HG03469 (cell line): Measurements from ENCODE around the gene TACC2.

Experiments
- ATAC-seq: cut with Tn5 transposase; IDR thresholded peaks from one replicate; pipeline ENCODE4 v1.9.1; 2021; ENCODE audit warnings: mild to moderate bottlenecking, moderate library complexity, moderate number of reproducible peaks; ENCODE audit not compliant: unreplicated experiment

TACC2 gene

DNA sequence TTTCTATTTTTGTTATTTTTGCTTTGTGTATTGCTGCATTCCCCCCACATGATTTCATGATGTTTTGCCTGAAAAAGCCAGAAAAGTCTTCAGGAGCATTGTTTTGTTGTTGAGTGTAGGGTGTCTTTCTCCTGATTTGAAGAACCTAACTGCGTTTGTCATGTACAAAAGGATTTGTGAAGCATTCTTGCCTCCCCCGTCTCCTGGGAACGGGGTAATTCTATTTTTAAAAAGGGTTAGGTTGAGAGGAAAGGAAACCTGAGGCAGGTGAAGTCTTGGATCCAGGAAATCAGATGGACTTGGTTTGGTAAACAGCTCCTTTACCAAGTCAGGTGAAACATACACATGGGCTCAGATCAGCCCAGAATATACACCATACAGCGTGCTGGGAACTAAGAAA lies 256.2 kb downstream of the TACC2 start:
- ATAC-seq: no peak

DNA sequence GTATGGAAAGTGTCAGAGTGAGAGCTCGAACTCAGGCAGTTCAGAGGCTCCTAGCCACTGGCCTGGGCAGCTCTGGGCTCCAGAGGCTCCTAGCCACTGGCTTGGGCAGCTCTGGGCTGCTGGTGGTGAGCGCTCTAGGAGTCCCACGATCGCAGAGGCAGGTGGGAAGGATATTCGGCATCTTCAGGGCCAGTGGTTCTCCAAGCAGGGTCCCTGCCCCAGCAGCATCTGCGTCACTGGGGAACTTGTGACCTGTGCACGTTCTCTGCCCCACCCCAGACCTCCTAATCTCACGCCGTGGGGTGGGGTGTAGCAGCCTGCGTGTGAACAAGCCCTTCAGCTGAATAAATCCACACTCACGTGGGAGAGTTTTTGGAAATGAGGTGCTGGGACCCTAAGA lies 256.9 kb downstream of the TACC2 start:
- no peak for ATAC-seq

DNA sequence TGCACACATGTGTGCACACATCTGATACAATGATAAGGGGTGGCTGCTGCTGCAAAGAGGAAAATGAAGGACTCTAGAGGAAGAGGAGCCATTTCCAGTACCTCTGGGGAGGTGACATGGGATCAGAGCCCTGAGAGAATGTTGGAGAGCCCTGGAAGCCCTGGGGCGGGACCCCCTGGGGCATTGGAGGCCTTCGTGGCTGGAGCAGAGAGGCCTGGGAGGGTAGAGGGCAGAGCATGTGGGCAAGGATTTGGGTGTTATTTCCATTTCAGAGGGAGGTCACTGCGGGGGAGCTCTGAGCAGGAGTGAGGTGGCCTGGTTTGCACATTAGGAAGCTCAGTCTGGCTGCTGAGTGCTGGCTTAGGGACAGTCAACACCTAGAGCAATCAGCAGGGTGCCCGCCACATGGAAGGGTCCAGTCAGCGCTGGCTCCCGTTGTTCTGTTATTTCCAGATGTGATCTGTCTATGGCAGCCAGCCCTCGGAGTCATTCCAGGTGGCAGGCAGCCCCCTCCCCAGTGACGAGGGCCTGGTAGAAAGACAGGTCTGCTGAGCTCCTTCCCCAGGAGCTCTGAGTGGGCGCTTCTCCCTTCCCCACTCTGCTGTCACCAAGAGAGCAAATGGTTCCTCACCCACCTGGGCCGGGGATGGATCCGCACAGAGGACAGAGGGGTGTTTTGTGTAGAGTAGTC lies 258.0 kb downstream of the TACC2 start:
- no peak for ATAC-seq

DNA sequence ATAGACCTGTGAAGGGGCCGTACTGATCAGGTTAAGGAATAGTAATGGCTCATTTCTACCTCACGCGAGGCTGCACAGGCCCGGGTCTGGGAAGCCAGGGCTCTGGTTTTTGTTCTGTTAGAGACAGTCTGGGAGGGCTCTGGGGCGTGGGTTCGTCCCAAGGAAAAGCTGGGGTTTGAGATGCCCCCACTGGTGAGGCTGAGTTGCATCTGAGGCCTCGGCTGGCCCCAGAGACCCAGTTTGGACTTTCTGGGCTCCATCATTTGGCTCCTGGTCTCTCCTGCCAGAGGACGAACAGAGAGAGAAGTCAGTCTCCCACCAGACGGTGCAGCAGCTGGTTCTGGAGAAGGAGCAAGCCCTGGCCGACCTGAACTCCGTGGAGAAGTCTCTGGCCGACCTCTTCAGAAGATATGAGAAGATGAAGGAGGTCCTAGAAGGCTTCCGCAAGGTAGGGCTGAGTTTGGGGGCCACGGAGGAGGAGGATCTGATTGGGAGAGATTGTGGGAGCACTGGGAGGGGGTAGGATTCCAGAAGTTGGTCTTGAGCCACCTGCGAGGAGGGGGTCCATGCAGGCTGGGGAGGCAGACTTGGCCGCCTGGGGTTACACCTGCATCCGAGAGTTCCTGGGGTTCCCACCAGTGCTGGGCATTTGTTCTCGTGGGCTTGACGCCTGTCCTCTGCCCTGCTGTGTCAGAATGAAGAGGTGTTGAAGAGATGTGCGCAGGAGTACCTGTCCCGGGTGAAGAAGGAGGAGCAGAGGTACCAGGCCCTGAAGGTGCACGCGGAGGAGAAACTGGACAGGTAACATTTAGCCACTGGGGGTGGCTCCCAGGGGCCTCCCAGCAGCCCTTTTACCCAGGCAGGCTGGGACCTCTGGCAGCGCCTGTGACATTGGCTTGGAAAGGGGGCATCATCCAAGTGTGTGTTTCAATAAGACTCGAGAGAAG lies 259.7 kb downstream of the TACC2 start:
- no peak for ATAC-seq

DNA sequence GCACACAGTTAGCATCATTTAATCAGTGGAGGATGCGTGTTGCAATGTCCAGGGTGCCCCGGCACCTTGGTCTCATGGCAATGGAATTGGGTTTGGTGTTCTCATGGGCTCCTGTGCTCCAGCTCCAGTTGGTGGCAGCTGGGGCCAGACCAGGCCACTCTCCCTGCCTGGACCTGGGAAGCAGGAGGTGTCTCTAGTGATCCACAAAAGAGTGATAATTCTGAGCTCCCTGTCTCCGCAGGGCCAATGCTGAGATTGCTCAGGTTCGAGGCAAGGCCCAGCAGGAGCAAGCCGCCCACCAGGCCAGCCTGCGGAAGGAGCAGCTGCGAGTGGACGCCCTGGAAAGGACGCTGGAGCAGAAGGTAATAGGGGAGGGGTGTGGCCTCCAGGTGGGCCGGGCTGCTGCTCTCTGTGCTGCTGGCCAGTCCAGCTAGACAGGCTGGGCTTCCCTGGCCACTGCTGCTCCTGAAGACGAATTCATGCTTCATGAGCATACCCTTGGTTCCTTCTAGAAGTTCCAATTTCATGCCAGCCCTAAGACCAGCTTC lies 260.4 kb downstream of the TACC2 start:
- no peak for ATAC-seq

DNA sequence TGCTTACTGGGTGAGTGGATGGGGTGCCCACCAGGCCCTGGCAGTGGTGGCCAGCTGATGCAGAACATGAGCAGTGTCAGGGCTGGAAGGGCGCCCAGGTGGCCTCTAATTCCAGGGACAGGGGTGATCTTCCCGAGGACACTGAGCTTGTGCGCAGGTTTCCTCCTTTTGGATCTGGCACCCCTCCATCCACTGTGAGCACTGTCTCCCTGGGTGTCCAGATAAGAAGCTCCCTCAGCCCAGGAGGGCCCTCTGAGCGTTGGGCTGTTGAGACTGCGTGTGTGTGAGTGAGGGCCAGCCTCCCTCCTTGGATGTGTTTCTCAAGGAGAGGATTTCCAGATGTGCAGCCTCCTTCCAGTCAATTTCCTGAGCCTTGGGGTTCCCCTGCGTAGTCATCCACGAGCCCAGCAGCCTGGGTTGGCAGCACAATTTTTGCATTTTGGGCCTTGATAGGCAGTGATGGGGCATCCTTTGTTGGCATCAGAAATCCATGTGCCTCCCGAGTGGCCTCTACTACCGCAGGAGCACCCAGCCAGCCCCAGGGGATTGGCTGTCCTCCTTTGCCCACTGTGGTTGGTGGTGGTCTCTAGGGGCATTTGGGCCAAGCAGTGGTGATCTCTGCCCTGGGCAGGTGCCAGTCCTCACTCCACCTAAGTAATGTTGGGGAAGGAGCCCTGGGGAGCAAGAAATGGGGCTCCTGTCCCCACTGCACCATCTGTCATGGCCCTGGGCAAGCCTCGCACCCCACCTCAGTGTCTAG lies 261.2 kb downstream of the TACC2 start:
- ATAC-seq: no peak

DNA sequence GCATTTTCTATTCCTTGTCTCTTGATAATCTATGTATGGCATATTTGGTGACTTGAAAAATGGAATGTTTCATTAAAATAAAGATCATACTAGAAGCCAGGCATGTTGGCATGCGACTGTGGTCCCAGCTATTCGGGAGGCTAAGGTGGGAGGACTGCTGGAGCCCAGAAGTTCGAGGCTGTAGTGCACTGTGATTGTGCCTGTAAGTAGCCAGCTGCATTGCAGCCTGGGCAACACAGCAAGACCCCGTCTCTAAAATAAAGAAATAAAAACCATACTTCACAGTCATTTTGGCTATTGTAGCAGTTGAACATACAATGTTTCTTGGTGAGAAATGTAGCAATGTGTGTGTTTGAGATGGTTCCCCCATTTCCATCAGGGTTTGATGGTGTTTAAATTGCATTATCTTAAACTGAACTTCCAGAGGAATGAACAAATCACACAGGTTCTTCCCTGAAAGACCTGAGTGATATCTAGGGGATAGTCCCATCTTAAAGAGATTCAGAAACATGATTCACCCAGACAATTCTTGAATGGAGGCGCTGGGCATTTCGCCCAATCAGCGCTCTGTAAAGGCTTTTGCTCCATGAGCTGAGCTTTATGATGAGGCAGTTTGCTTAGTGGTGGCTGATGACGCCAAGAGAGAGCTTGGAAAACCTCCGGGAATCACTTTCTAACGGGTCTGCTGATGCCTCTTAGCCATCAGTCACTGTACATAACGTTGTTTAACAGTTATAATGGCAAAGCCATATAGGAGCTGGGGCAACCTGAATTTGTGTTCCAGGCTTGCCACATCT lies 262.7 kb downstream of the TACC2 start:
- ATAC-seq: no peak

DNA sequence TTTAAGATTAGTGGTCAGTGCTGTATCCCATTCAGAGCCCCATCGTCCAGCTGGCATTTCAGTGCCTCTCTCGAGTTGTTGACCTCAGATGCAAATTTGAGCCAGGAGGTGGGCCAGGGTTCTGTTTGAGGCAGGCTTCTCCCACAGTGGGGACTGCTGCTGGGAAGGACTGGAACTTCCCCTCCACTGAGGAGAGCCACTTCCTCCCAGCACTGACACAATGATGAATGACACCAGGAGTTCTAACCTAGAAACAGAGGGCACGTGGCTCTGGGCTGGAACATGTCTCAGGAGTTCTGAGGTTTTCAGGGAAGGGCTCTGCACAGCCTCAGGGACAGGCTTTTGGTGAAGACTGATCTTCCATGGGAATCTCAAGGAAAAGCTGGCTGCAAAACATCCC lies 263.8 kb downstream of the TACC2 start:
- ATAC-seq: no peak

DNA sequence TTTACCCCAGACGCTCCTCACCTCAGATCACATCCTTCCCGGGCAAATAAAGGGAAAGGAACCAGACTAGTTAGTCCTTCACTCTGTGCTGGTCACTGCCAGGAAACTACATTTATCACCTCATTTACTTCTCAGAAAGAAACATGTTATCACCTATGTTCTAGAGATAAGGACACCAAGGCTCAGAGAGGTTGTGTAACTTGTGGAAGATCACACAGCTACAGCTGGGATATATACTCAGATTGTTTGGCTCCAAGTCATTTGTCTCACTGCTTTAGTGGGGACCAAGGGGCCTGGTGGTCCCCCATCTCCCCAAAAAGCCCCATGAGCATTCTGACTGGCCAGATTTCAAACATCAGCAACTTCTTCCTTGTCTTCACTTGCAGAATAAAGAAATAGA lies 264.6 kb downstream of the TACC2 start:
- ATAC-seq: no peak

DNA sequence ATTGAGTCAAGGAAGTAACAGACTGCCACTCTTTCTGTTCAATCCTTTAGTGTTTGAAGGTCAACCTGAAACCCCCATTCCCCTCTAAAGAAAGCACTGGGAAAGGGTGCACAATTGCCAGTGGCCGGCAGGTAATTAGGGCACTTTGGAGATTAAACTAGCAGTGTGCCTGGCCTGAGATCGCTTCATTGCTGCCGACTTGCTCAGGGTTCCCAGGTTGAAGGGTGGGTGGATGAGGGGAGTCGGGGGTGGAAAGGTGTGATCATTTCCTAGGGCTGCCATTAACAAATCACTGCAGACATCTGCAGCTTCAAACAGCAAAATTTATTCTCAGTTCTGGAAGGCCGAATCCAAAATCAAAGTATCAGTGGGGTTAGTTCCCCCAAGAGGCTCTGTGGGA lies 265.9 kb downstream of the TACC2 start:
- no peak for ATAC-seq

DNA sequence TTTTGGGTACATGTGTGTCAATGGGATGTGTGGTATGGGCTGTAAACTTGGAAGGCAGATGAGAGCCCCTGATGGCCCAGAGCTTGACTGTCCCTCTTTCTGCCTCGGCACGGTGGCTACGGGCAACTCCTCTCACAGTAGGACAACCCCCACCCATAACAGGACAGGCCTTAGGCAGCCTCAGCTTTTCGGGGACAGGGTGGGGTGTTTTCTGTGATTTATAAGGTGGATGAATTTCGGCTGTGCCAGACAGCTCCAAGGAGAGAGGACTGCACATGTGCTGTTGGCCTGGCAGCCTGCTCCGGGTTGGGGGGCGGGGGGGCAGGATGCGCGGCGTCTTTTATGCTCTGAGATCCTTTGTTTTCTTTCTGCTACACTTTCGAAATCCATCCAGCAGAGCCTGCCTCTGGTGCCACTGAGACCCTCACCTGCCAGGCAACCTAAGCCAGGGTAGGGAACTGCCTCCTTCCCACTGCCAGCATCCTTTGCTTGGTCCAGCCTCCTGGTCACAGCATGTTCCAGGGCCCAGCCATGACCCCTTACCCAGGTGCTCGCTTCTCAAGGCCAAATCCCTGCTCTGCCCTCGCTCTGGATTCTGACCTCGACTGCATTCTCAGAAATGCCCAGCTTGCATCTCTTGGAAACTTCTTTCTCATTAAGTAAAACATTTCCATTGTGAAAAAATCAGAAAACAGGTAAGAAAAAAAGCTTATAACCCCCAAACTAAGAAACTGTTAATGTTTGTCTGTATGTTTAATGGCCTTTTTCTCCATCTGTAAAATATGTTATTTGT lies 266.7 kb downstream of the TACC2 start:
- no peak for ATAC-seq

DNA sequence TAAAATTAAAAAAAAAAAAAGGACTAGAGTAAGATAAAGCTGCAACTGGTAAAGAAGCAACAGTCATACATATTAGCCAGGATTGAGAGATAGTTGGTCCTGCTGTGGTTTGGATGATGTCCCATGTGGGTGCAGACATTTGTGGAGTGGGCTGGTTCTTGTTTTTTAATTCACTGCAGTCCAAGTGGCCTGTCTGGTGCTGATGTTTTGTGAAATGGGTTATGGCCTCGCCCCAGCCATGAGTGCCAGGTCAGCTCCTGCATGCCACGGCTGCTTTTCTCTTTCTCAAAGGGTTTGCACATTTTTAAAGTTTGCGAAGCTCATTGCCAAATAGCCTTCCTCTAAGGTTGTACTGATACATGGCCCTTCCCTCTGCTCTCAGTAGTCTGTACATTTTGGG lies 268.1 kb downstream of the TACC2 start:
- ATAC-seq: no peak

DNA sequence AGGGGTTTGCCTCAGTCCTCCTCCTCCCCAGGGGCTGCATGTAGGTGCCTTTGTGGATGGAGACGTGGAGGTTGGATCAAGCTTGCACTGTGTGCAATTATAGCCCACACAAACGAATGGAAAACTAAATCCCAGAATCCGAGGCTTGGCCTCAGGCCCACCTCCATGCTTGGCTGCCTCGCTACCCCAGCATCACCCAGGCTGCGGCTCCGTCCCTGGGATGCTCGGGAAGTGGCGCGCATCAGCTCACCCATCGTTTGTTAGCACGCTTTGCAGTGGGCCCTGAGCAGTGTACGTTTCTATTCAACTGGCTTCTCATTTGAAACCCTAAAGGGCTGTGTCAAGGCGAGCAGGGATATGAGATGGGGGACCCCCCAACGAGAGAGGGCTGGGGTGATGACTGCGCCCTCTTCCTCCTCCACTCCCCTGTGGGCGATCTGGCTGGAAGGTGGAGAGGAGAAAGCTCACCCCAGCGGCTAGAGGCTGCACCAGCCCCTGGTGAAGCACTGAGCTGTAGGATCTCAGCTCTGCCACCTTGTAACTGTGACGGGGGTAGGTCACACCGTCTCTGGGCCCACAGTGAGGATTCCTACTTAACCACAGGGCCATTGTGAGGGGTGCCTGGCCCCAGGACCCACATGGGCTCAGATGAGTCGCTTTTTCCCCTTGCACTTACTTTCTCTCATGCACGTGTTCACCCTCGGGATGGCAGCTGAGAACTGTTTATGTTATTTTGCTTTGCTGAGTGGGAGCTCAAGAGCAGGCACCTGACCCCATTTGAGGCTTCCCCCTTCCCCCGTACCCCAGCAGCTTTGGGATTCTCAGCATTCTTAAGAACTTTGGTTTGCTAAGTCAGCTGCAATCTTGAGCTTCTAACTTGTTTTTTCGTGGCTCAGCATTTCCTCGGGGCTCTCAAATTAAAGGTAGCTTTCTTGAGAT lies 269.4 kb downstream of the TACC2 start:
- no peak for ATAC-seq

DNA sequence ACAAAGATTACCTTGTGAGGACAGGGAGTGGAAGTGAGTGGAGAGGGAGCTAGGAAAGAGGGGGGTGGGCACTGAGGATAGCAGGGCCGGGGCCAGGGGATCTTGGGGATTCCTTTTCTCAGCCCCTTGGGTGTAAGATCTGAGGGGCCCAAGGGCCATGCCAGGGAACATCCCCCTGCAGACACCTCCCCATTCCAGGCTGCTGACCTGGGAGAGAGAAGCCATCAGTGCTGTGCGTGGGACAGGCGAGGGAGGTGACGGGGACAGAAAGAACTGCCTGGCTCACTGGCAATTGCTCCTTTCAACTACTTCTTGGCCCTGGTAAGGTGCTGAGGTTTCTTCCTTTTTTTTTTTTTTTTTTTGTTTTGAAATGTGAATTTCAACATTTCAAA lies 270.1 kb downstream of the TACC2 start:
- ATAC-seq: no peak

DNA sequence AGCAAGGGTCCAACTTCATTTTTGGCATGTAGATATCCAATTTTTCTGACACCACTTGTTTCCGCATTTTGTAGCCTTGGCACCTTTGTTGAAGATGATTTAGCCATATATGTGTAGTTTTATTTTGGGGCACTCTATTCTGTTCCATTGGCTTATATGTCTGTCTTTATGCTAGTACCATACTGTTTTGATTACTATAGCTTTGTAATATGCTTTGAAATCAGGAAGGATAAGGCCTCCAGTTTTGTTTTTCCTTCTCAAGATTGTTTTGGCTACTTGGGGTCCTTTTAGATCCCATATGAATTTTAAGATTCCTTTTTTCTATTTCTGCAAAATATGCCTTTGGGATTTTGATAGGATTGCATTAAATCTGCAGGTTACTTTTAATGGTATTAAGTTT lies 272.6 kb downstream of the TACC2 start:
- no peak for ATAC-seq

DNA sequence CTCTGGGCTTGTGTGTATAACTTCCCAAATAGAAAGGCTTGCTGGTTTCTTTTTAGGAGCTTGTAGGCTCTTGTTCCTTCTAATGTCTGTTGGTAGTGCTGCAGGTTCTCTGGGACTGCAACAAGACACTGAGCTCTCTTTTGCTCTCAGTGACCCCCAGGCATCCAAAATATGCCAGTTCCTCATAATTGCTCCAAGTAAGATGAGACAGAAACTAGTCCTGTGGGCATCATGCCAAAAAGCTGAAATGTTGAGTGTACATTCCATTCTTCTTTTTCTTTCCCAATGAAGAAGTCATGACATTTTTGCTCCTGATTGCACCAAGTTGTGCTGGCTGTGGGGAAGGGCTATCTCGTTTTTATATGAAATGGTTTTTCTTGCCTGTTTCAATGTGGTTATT lies 275.0 kb downstream of the TACC2 start:
- no peak for ATAC-seq

DNA sequence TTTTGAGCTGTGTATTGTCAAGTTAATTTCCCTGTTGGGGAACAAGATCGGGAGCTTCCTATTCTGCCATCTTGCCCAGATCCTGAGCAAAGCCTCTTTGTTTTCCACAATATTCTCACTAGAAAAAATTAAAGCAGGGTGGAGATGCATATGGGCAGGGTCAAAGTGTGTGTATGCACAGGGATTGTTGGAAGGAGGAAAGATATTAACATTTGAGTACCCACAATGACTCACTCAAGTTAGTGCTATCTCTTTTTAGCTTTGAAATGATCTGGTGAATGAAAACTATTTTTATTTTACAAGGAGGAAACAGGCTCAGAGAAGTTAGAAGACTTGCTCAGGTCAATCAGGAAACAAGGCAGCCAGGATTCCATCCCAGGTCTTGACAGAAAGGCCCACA lies 275.5 kb downstream of the TACC2 start:
- no peak for ATAC-seq

DNA sequence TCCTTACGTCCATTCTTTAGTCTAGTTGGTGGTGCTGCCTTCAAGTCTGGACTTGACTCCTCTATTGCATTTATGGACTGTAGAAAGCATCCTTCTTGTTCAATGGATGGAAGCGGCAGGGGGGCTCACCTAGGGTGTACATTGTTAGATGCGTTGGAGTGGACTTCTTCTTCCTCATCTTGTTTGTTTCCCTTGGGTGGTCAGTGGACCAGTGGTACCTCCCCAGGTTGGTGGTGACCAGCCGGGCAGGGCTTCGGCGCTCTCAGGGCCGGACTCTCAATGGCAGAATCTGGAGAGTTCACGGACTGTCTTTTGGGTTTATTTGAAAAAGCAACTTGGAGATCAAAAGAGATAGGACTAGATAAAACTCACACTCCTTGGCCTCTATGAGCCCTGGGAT lies 276.0 kb downstream of the TACC2 start:
- no peak for ATAC-seq

DNA sequence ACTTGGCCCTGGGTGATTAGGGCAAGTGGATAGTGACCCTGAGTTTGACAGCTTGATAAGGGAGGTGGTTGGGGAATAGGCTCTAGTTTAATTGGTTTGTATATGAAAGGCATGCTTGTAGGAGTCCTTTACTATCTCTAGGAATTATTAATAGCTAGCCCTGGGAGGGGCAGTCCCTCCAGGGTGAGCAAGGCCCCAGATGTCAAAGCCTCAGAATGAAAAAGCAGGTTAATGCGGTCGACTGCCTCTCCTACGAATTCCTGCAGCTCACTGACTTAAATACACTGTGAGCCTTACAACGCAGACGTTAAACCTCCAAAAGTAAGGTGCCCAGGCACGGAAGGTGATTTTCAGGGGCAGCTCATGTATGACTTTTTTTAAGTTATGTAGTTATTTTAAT lies 276.9 kb downstream of the TACC2 start:
- ATAC-seq: no peak
